ENCODE results near the gene PMEPA1. TPM values are rescaled to one million over a fixed set of nuclear protein-coding genes. Genes with fewer than 3 reads are reported as not detected.

PMEPA1 gene
- total and polyA plus RNA-seq, 2 donors (not counting 3 experiments of a cell fraction or from before 2014, with no cell fraction given): 31.6 to 33.2 TPM

DNA sequence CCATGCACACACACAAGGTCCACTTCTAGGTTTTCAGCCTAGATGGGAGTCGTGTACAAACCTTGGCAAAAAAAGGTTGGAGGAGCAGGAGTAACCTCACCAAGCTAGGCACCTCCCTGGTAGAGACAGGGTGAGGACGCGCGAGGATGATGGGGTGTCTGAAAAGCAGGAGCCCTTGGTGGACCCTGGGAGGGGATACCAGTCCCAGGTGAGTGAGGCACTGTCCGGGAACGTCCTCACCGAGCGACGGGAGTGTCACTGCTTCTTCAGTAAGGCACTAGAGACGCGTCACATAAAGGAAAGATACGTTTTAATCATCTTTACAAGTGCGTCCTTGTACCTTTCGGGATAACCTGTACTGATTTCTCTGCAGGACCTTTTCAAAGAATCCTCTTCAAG lies 60.2 kb downstream of the PMEPA1 start:
- H3K9me1 ChIP-seq (replicated peaks; ENCODE audit: control insufficient read depth, extremely low read depth, insufficient read depth, low read length): no peaks in the 10 kb centered on the region
- ChIA-PET CTCF (interaction anchor here (1.0 kb wide), 1 partner anchor 530 kb away, joined by 3 read pairs; no protein-coding TSS in a partner anchor), POLR2A (no interaction called here)
- H4K20me1 ChIP-seq (replicated peaks; ENCODE audit: control insufficient read depth, extremely low read depth, insufficient read depth, low read length): no peaks in the 10 kb centered on the region
- H3K36me3 ChIP-seq (ENCODE audit: control insufficient read depth in 2 of 2, extremely low read depth in 1 of 2, insufficient read depth in 2 of 2, low read length in 2 of 2): peaks cover 3 to 16% of the 10 kb centered on the region in 2 experiments
- no peaks in the 10 kb centered on the region for H3K4me1 ChIP-seq (ENCODE audit: control insufficient read depth, extremely low read depth, insufficient read depth, low read length)
- no peaks in the 10 kb centered on the region for H3K9me3 ChIP-seq (replicated peaks; ENCODE audit: control insufficient read depth, insufficient read depth, low read length)
- TF ChIP-seq GATA2 (IDR thresholded peaks at IDR 0.05; ENCODE audit: insufficient read depth, insufficient read length, low read depth, low read length) (no peak), POLR2A (IDR thresholded peaks at IDR 0.05; ENCODE audit: low read depth, low read length) (no peak), EZH2 (IDR thresholded peaks at IDR 0.05; ENCODE audit: borderline replicate concordance, low read depth, low read length, severe bottlenecking) (no peak), FOS (IDR thresholded peaks at IDR 0.05; ENCODE audit: borderline replicate concordance, insufficient read depth, low read length) (no peak), MYC (IDR thresholded peaks at IDR 0.05; ENCODE audit: low read depth, low read length) (no peak), POLR2AphosphoS5 (IDR thresholded peaks at IDR 0.05; ENCODE audit: insufficient read depth, low read depth, low read length) (no peak)
- TF ChIP-seq, protein P1, sequence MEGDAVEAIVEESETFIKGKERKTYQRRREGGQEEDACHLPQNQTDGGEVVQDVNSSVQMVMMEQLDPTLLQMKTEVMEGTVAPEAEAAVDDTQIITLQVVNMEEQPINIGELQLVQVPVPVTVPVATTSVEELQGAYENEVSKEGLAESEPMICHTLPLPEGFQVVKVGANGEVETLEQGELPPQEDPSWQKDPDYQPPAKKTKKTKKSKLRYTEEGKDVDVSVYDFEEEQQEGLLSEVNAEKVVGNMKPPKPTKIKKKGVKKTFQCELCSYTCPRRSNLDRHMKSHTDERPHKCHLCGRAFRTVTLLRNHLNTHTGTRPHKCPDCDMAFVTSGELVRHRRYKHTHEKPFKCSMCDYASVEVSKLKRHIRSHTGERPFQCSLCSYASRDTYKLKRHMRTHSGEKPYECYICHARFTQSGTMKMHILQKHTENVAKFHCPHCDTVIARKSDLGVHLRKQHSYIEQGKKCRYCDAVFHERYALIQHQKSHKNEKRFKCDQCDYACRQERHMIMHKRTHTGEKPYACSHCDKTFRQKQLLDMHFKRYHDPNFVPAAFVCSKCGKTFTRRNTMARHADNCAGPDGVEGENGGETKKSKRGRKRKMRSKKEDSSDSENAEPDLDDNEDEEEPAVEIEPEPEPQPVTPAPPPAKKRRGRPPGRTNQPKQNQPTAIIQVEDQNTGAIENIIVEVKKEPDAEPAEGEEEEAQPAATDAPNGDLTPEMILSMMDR (IDR thresholded peaks at IDR 0.05; ENCODE audit: extremely low read depth in 1 of 2, insufficient read depth in 1 of 2, low read depth in 1 of 2, low read length in 2 of 2): no peak
- TF ChIP-seq, protein P2, sequence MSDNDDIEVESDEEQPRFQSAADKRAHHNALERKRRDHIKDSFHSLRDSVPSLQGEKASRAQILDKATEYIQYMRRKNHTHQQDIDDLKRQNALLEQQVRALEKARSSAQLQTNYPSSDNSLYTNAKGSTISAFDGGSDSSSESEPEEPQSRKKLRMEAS (IDR thresholded peaks at IDR 0.05; ENCODE audit: insufficient read depth, insufficient read length): no peak
- intact Hi-C loops (cut with micrococcal nuclease) (loop anchor here (10.0 kb wide), 1 partner anchor 215 kb away; no protein-coding TSS in a partner anchor), dilution Hi-C loops (cut with MboI; ENCODE audit: extremely low pct_ligation_motif_present, low sequenced_read_pairs) (loop anchor here (25.0 kb wide), 1 partner anchor 438 kb away; no protein-coding TSS in a partner anchor)
- DNase-seq (ENCODE audit: low read depth, low spot score): no peak
- H3K9ac ChIP-seq (replicated peaks; ENCODE audit: extremely low read depth, insufficient read depth, low read length): no peak overlapping the region
- no peaks in the 10 kb centered on the region for H3K79me2 ChIP-seq (ENCODE audit: control insufficient read depth, insufficient read depth, low read length)
- no peaks in the 10 kb centered on the region for H3K27me3 ChIP-seq (ENCODE audit: control insufficient read depth in 2 of 2, insufficient read depth in 2 of 2, low read length in 2 of 2)
- H2AFZ ChIP-seq (ENCODE audit: low read depth, low read length): no peak overlapping the region
- no peak overlapping the region for H3K27ac ChIP-seq (ENCODE audit: insufficient read depth, low read depth, low read length)
- no peak overlapping the region for H3K4me3 ChIP-seq (replicated peaks in 1 of 3; ENCODE audit: insufficient read depth in 1 of 3, low read depth in 1 of 3, low read length in 3 of 3)
- no peak for FAIRE-seq
- no peak overlapping the region for H3K4me2 ChIP-seq (ENCODE audit: insufficient read depth, low read length)
- BruUV-seq (replicated peaks): no TSS peak

Measured in endothelial cell of umbilical vein (primary cell).